Endothelial cell of umbilical vein (primary cell): ENCODE data around the gene GLI3. TPM values are rescaled to one million over a fixed set of nuclear protein-coding genes. Genes with fewer than 3 reads are reported as not detected.

Source experiments
- BruUV-seq: library from RNA; stranded (reverse); fragments of 400-500 nt; replicated peaks from 2 replicates; lab custom pipeline; 2021; lab: Mats Ljungman, UMichigan
- CTCF ChIA-PET: fragments of 300-600, 350-600 bp; sonication (Branson Sonifier 250); formaldehyde crosslinking; loops from one replicate; lab custom pipeline; 2021; ENCODE audit warnings: antibody characterized with exemption, inconsistent platforms; lab: Charles Lee
- POLR2A ChIA-PET: fragments of 300-600, 350-600 bp; sonication (Branson Sonifier 250); formaldehyde crosslinking; loops from one replicate; lab custom pipeline; 2021; ENCODE audit warnings: antibody characterized with exemption, inconsistent platforms; lab: Charles Lee
- DNase-seq: peaks from one replicate; pipeline ENCODE4 v3.0.0-alpha.2; 2011; ENCODE audit warnings: low read depth, low spot score
- FAIRE-seq: peaks from 2 replicates; lab custom pipeline; 2011; peaks lifted over from hg19 to GRCh38; lab: Jason Lieb, UNC
- H2AFZ ChIP-seq: 2 replicates; pipeline ENCODE4 v1.6.0; 2012; ENCODE audit warnings: low read depth, low read length, control low read depth, inconsistent platforms
- H3K27ac ChIP-seq: 2 replicates; pipeline ENCODE4 v1.5.1; 2011; ENCODE audit warnings: low read depth, mild to moderate bottlenecking, control low read depth, low read length, moderate library complexity; ENCODE audit not compliant: insufficient read depth
- H3K27me3 ChIP-seq, 2 experiments: 2 replicates each; pipeline versions ENCODE4 v1.6.0 to v1.6.1; 2011; ENCODE audit warnings: low read length in 2 of 2, mixed read lengths in 1 of 2; ENCODE audit not compliant: control insufficient read depth in 2 of 2, insufficient read depth in 2 of 2
- H3K36me3 ChIP-seq, 2 experiments: 2 replicates in 1 of 2; 3 replicates in 1 of 2; pipeline ENCODE4 v1.5.1; 2011; ENCODE audit warnings: low read length in 2 of 2, mild to moderate bottlenecking in 1 of 2, moderate library complexity in 1 of 2; ENCODE audit not compliant: control insufficient read depth in 2 of 2, insufficient read depth in 2 of 2; ENCODE audit errors: extremely low read depth in 1 of 2
- H3K4me1 ChIP-seq: 3 replicates; pipeline ENCODE4 v1.5.1; 2011; ENCODE audit warnings: mild to moderate bottlenecking, low read length; ENCODE audit not compliant: control insufficient read depth, insufficient read depth; ENCODE audit errors: extremely low read depth
- H3K4me2 ChIP-seq: 2 replicates; pipeline ENCODE4 v1.6.1; 2011; ENCODE audit warnings: low read length, control low read depth, mixed read lengths; ENCODE audit not compliant: insufficient read depth
- H3K4me3 ChIP-seq, 3 experiments: fragments of 200-600 bp in 1 of 3; sonication (generic), shearing (Covaris generic) in 1 of 3; replicated peaks in 1 of 3; 2 replicates each; pipeline ENCODE4 v1.5.1; 2011 to 2016; ENCODE audit warnings: control low read depth in 3 of 3, low read length in 3 of 3, mild to moderate bottlenecking in 2 of 3, inconsistent platforms in 1 of 3, low read depth in 1 of 3, moderate library complexity in 1 of 3; ENCODE audit not compliant: insufficient read depth in 1 of 3
- H3K79me2 ChIP-seq: 2 replicates; pipeline ENCODE4 v1.6.0; 2012; ENCODE audit warnings: low read length, inconsistent platforms; ENCODE audit not compliant: control insufficient read depth, insufficient read depth
- H3K9ac ChIP-seq: replicated peaks from 2 replicates; pipeline ENCODE3; 2011; ENCODE audit warnings: low read length, control low read depth; ENCODE audit not compliant: insufficient read depth; ENCODE audit errors: extremely low read depth
- H3K9me1 ChIP-seq: replicated peaks from 3 replicates; pipeline ENCODE4 v1.6.0; 2011; ENCODE audit warnings: mild to moderate bottlenecking, low read length; ENCODE audit not compliant: control insufficient read depth, insufficient read depth; ENCODE audit errors: extremely low read depth
- H3K9me3 ChIP-seq: replicated peaks from 2 replicates; pipeline ENCODE4 v1.5.1; 2012; ENCODE audit warnings: low read length, inconsistent platforms; ENCODE audit not compliant: control insufficient read depth, insufficient read depth
- H4K20me1 ChIP-seq: replicated peaks from 2 replicates; pipeline ENCODE3; 2011; ENCODE audit warnings: mild to moderate bottlenecking, low read length; ENCODE audit not compliant: control insufficient read depth, insufficient read depth; ENCODE audit errors: extremely low read depth
- EZH2 ChIP-seq: IDR thresholded peaks from 2 replicates; pipeline ENCODE4 v1.6.1; 2012; ENCODE audit warnings: borderline replicate concordance, low read depth, mild to moderate bottlenecking, moderate library complexity, low read length, inconsistent platforms; ENCODE audit not compliant: severe bottlenecking
- FOS ChIP-seq: IDR thresholded peaks from 2 replicates; pipeline ENCODE4 v1.6.1; 2011; ENCODE audit warnings: mild to moderate bottlenecking, low read length, moderate library complexity, borderline replicate concordance; ENCODE audit not compliant: insufficient read depth
- GATA2 ChIP-seq: IDR thresholded peaks from 2 replicates; pipeline ENCODE4 v1.7.0; 2011; ENCODE audit warnings: low read depth, mild to moderate bottlenecking, moderate library complexity, mixed read lengths, low read length; ENCODE audit not compliant: insufficient read length, insufficient read depth
- JUN ChIP-seq: IDR thresholded peaks from 2 replicates; pipeline ENCODE4 v1.6.1; 2011; ENCODE audit warnings: borderline replicate concordance, low read depth; ENCODE audit not compliant: insufficient read length, insufficient read depth
- MYC ChIP-seq: IDR thresholded peaks from one replicate; pipeline ENCODE4 v1.6.1; 2011; ENCODE audit warnings: mild to moderate bottlenecking, low read depth, low read length
- POLR2A ChIP-seq: IDR thresholded peaks from 2 replicates; pipeline ENCODE4 v1.6.1; 2012; ENCODE audit warnings: low read depth, mild to moderate bottlenecking, control low read depth, low read length
- POLR2AphosphoS5 ChIP-seq: IDR thresholded peaks from 2 replicates; pipeline ENCODE4 v1.6.1; 2012; ENCODE audit warnings: low read depth, mild to moderate bottlenecking, control low read depth, low read length, moderate library complexity; ENCODE audit not compliant: insufficient read depth
- dilution Hi-C: fragments of 300-500 bp; cut with MboI; formaldehyde crosslinking; loops from one replicate; pipeline ENCODE4 v1.15.0; 2019; ENCODE audit warnings: low sequenced_read_pairs; ENCODE audit not compliant: extremely low pct_ligation_motif_present
- intact Hi-C: fragments of 100-400 bp; cut with micrococcal nuclease; formaldehyde crosslinking; loops from one replicate; pipeline ENCODE4 v1.10.0; 2022
- polyA plus RNA-seq, 4 experiments: library from polyadenylated mRNA; depleted of rRNA in 3 of 4; stranded (reverse) in 3 of 4; unstranded in 1 of 4; fragments of >200 nt; gene quantifications; 2 replicates each; pipeline versions ENCODE4 v1.2.1 to v1.2.3, GENCODE V29; 2011 to 2012; ENCODE audit warnings: missing spikeins in 1 of 4
- total RNA-seq: library from RNA; stranded (reverse); gene quantifications from 2 replicates; pipeline ENCODE4 v1.2.3, GENCODE V29; 2021
- TF ChIP-seq, protein P1 (sequence below): IDR thresholded peaks from 2 replicates; pipeline ENCODE4 v1.6.1; 2011; ENCODE audit not compliant: insufficient read depth, insufficient read length
- TF ChIP-seq, protein P2 (sequence below), 2 donors: IDR thresholded peaks; 1 replicate in 1 of 2; 2 replicates in 1 of 2; pipeline ENCODE4 v1.5.1; 2011; ENCODE audit warnings: low read length in 2 of 2, mild to moderate bottlenecking in 2 of 2, moderate library complexity in 2 of 2, control low read depth in 1 of 2, inconsistent platforms in 1 of 2, low read depth in 1 of 2; ENCODE audit not compliant: insufficient read depth in 1 of 2; ENCODE audit errors: extremely low read depth in 1 of 2

GLI3 gene
- total and polyA plus RNA-seq, 2 donors (not counting 3 experiments of a cell fraction or from before 2014, with no cell fraction given), result 6.0 to 24.9 TPM

DNA sequence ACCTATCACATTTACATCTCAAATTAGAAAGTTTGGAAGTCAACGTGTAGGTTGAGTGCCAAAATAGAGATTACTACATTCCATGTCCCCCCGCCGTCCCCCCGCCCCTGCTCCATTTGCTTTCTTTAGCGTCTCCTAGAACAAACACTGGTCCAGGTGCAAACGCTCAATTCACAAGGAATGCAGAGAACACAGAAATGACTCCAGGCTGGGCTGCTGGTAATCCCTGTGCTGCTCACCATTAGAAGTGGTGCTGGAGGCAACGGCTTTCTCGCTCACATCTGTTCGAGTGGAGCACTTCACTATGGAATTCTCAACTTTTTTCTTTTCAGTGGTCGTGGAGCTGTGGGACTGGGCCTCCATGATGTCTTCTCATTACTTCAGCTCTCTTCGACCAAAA is 14.1 kb downstream of the GLI3 start:
- Histone ChIP-seq H3K9me3 (no peaks in the 10 kb centered on the region), H3K4me2 (no peak overlapping the region), H3K4me3 (no peak overlapping the region), H3K79me2 (no peaks in the 10 kb centered on the region), H3K9me1 (no peaks in the 10 kb centered on the region), H2AFZ (no peak overlapping the region), H3K4me1 (peaks cover 7% of the 10 kb centered on the region), H3K36me3 (peaks cover 0 to 6% of the 10 kb centered on the region in 2 experiments), H3K27ac (no peak overlapping the region), H3K27me3 (no peaks in the 10 kb centered on the region), H4K20me1 (no peaks in the 10 kb centered on the region), H3K9ac (no peak overlapping the region)
- dilution Hi-C loops, result no loop called here
- intact Hi-C loops, result no loop called here
- TF ChIP-seq POLR2A (no peak), EZH2 (no peak), JUN (no peak), FOS (no peak), GATA2 (no peak), MYC (no peak), POLR2AphosphoS5 (no peak)
- TF ChIP-seq, protein P1, sequence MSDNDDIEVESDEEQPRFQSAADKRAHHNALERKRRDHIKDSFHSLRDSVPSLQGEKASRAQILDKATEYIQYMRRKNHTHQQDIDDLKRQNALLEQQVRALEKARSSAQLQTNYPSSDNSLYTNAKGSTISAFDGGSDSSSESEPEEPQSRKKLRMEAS, result no peak
- TF ChIP-seq, protein P2, sequence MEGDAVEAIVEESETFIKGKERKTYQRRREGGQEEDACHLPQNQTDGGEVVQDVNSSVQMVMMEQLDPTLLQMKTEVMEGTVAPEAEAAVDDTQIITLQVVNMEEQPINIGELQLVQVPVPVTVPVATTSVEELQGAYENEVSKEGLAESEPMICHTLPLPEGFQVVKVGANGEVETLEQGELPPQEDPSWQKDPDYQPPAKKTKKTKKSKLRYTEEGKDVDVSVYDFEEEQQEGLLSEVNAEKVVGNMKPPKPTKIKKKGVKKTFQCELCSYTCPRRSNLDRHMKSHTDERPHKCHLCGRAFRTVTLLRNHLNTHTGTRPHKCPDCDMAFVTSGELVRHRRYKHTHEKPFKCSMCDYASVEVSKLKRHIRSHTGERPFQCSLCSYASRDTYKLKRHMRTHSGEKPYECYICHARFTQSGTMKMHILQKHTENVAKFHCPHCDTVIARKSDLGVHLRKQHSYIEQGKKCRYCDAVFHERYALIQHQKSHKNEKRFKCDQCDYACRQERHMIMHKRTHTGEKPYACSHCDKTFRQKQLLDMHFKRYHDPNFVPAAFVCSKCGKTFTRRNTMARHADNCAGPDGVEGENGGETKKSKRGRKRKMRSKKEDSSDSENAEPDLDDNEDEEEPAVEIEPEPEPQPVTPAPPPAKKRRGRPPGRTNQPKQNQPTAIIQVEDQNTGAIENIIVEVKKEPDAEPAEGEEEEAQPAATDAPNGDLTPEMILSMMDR (IDR thresholded peaks at IDR 0.05; ENCODE audit: extremely low read depth in 1 of 2, insufficient read depth in 1 of 2, low read depth in 1 of 2, low read length in 2 of 2), result no peak
- no peak for FAIRE-seq
- ChIA-PET CTCF (no interaction called here), POLR2A (no interaction called here)
- no peak for DNase-seq
- BruUV-seq, result no TSS peak
